Prostate gland (tissue), 2 donors: ENCODE data around the gene ZNF726. TPM values are rescaled to one million over a fixed set of nuclear protein-coding genes. Genes with fewer than 3 reads are reported as not detected.
A peak's percentile ranks its signal among the peaks of the same experiment; 100 is the strongest.

ENCODE experiments used
- DNase-seq: peaks from one replicate; pipeline ENCODE4 v3.0.0-alpha.2; 2019; ENCODE audit warnings: low spot score
- H3K27ac ChIP-seq, 2 donors: fragments of 200-600 bp; sonication (generic); 2 replicates each; pipeline ENCODE4 v1.5.1; 2017 to 2019
- H3K27me3 ChIP-seq: fragments of 200-600 bp; sonication (generic); replicated peaks from 2 replicates; pipeline ENCODE4 v1.5.1; 2019; ENCODE audit not compliant: insufficient read depth
- H3K36me3 ChIP-seq, 2 donors: fragments of 200-600 bp; sonication (generic); 1 replicate in 1 of 2; 2 replicates in 1 of 2; pipeline versions ENCODE4 v1.5.1 to v1.8.1; 2017 to 2019
- H3K4me1 ChIP-seq: fragments of 200-600 bp; sonication (generic); replicated peaks from 2 replicates; pipeline ENCODE4 v1.5.1; 2019
- H3K4me3 ChIP-seq, 2 donors: fragments of 200-600 bp; sonication (generic); 2 replicates each; pipeline ENCODE4 v1.5.1; 2017 to 2019
- H3K9me3 ChIP-seq: fragments of 200-600 bp; sonication (generic); 2 replicates; pipeline ENCODE4 v1.5.1; 2017
- CTCF ChIP-seq, 4 experiments: fragments of 200-600 bp in 2 of 4; fragments of 450-650 bp in 2 of 4; sonication (generic) in 2 of 4; IDR thresholded peaks; 1 replicate in 3 of 4; 2 replicates in 1 of 4; pipeline ENCODE4 v1.5.1; 2016 to 2019; ENCODE audit warnings: antibody characterized with exemption in 4 of 4, mild to moderate bottlenecking in 2 of 4, moderate library complexity in 2 of 4
- POLR2A ChIP-seq: fragments of 450-650 bp; IDR thresholded peaks from one replicate; pipeline ENCODE4 v1.6.1; 2016; ENCODE audit warnings: antibody characterized with exemption, mild to moderate bottlenecking
- POLR2AphosphoS5 ChIP-seq: sonication (generic); formaldehyde crosslinking; IDR thresholded peaks from one replicate; pipeline ENCODE4 v1.6.1; 2017; ENCODE audit warnings: antibody characterized with exemption
- WGBS: methylation state at CpG from one replicate; pipeline ENCODE4 v1.1.5; 2018; 5-methylcytosine and 5-hydroxymethylcytosine counted together
- intact Hi-C: fragments of 100-400 bp; cut with DNase I; formaldehyde crosslinking; loops from one replicate; pipeline ENCODE4 v1.14.2; 2022
- total RNA-seq, 2 donors: library from RNA; depleted of rRNA; stranded (reverse); fragments of >200 nt; gene quantifications; one replicate each; pipeline ENCODE4 v1.1.0, GENCODE V29; 2016

The ZNF726 gene
- total RNA-seq, 2 donors from 2014 or later, result 3.1 to 6.7 TPM

- H3K36me3 ChIP-seq, result no peaks in the 10 kb centered on the region
- H3K27ac ChIP-seq, result no peak overlapping the region
- H3K27me3 ChIP-seq, result no peaks in the 10 kb centered on the region
- no peaks in the 10 kb centered on the region for H3K9me3 ChIP-seq
- no peaks in the 10 kb centered on the region for H3K4me1 ChIP-seq
- TF ChIP-seq CTCF (IDR thresholded peaks at IDR 0.05) (no peak), POLR2A (no peak), POLR2AphosphoS5 (no peak)
- intact Hi-C loops, result no loop called here
- H3K4me3 ChIP-seq, result no peak overlapping the region
- DNase-seq, result no peak
These were observed 6.5 kb upstream of the ZNF726 start for GRCh38 chr19:23908165-23908564.

- DNase-seq, result no peak
- TF ChIP-seq POLR2A, result no peak
- no peak for TF ChIP-seq CTCF (IDR thresholded peaks at IDR 0.05)
- TF ChIP-seq POLR2AphosphoS5, result no peak
- Histone ChIP-seq H3K27me3 (no peaks in the 10 kb centered on the region), H3K4me1 (no peaks in the 10 kb centered on the region), H3K9me3 (no peaks in the 10 kb centered on the region), H3K27ac (no peak overlapping the region), H3K36me3 (no peaks in the 10 kb centered on the region), H3K4me3 (no peak overlapping the region)
- intact Hi-C loops, result no loop called here
These were observed 5.5 kb upstream of the ZNF726 start for GRCh38 chr19:23909222-23909621.

GRCh38 chr19:23913931-23914330 lies 755 bp upstream of the ZNF726 start:
- Histone ChIP-seq H3K36me3 (no peaks in the 10 kb centered on the region), H3K4me1 (no peaks in the 10 kb centered on the region), H3K27me3 (no peaks in the 10 kb centered on the region), H3K9me3 (no peaks in the 10 kb centered on the region), H3K4me3 (no peak overlapping the region), H3K27ac (no peak overlapping the region)
- no peak for TF ChIP-seq POLR2AphosphoS5
- no peak for TF ChIP-seq CTCF (IDR thresholded peaks at IDR 0.05)
- no peak for TF ChIP-seq POLR2A
- intact Hi-C loops, result no loop called here
- WGBS, result 87% methylated on average over 11 of the region's 11 CpGs
- no peak for DNase-seq

- TF ChIP-seq POLR2A, result no peak
- TF ChIP-seq CTCF (IDR thresholded peaks at IDR 0.05), result no peak
- no peak for TF ChIP-seq POLR2AphosphoS5
- H3K4me3 ChIP-seq, result no peak overlapping the region
- intact Hi-C loops, result no loop called here
- H3K4me1 ChIP-seq, result no peaks in the 10 kb centered on the region
- H3K27me3 ChIP-seq, result no peaks in the 10 kb centered on the region
- no peaks in the 10 kb centered on the region for H3K36me3 ChIP-seq
- no peak for DNase-seq
- no peaks in the 10 kb centered on the region for H3K9me3 ChIP-seq
- H3K27ac ChIP-seq, result no peak overlapping the region
These were observed 2.3 kb downstream of the ZNF726 start for GRCh38 chr19:23916991-23917390.

- no peaks in the 10 kb centered on the region for H3K4me1 ChIP-seq
- intact Hi-C loops, result no loop called here
- no peak overlapping the region for H3K4me3 ChIP-seq
- H3K27ac ChIP-seq, result no peak overlapping the region
- 46% methylated on average over 5 of the region's 5 CpGs for whole genome bisulfite sequencing
- no peaks in the 10 kb centered on the region for H3K9me3 ChIP-seq
- TF ChIP-seq POLR2AphosphoS5 (no peak), CTCF (IDR thresholded peaks at IDR 0.05) (no peak), POLR2A (no peak)
- H3K36me3 ChIP-seq, result no peaks in the 10 kb centered on the region
- H3K27me3 ChIP-seq, result no peaks in the 10 kb centered on the region
- peak; percentile 14 for DNase-seq
These were observed 3.2 kb downstream of the ZNF726 start for GRCh38 chr19:23917856-23918255.
